ENCODE results near the gene CBARP. TPM values are rescaled to one million over a fixed set of nuclear protein-coding genes. Genes with fewer than 3 reads are reported as not detected.

Gene CBARP
- total and polyA plus RNA-seq, 2 of the 13 experiments (the other 11 are each of a cell fraction or from before 2014, with no cell fraction given) = 1.2 to 1.4 TPM

DNA sequence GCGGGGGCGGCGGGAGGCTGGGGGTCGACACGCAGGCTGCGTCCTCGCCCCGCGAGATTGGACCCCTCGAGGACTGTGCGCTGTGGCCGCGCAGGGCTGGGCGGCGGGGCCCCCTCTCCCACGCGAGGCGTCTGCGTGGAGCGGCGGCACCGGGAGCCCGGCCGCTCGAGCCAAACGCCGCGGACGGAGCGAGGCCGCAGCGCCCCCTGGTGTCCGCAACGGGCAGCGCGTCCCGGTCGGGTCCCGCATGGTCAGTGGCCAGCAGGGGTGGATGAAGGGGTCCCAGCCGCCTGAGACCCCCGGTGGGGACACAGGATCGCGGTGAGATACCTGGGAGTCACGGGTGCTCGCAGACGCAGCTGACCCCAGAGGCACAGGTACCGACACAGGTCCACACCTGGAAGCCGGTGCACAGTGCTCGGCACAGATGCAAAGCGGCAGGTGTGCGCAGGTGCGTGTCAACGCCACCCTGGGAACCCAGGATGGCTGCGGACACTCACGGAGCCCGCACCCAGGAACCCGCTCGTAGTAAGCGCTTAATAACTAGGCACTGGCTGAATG lies 29.2 kb upstream of the CBARP start (continued):
- TF ChIP-seq, protein P1, sequence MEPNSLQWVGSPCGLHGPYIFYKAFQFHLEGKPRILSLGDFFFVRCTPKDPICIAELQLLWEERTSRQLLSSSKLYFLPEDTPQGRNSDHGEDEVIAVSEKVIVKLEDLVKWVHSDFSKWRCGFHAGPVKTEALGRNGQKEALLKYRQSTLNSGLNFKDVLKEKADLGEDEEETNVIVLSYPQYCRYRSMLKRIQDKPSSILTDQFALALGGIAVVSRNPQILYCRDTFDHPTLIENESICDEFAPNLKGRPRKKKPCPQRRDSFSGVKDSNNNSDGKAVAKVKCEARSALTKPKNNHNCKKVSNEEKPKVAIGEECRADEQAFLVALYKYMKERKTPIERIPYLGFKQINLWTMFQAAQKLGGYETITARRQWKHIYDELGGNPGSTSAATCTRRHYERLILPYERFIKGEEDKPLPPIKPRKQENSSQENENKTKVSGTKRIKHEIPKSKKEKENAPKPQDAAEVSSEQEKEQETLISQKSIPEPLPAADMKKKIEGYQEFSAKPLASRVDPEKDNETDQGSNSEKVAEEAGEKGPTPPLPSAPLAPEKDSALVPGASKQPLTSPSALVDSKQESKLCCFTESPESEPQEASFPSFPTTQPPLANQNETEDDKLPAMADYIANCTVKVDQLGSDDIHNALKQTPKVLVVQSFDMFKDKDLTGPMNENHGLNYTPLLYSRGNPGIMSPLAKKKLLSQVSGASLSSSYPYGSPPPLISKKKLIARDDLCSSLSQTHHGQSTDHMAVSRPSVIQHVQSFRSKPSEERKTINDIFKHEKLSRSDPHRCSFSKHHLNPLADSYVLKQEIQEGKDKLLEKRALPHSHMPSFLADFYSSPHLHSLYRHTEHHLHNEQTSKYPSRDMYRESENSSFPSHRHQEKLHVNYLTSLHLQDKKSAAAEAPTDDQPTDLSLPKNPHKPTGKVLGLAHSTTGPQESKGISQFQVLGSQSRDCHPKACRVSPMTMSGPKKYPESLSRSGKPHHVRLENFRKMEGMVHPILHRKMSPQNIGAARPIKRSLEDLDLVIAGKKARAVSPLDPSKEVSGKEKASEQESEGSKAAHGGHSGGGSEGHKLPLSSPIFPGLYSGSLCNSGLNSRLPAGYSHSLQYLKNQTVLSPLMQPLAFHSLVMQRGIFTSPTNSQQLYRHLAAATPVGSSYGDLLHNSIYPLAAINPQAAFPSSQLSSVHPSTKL (CRISPR knock-in tag; IDR thresholded peaks at IDR 0.05) = no peak
- TF ChIP-seq ZSCAN29 (CRISPR knock-in tag; conservative IDR thresholded peaks at IDR 0.05) = no peak
- no peak for TF ChIP-seq JUNB (CRISPR knock-in tag; IDR thresholded peaks at IDR 0.05; ENCODE audit: borderline replicate concordance)
- no peak for TF ChIP-seq DMAP1 (CRISPR knock-in tag; IDR thresholded peaks at IDR 0.05)
- TF ChIP-seq BRCA1 (CRISPR knock-in tag; IDR thresholded peaks at IDR 0.05) = no peak
- no peak for TF ChIP-seq ZNF792 (CRISPR knock-in tag; IDR thresholded peaks at IDR 0.05)
- TF ChIP-seq, protein P2, sequence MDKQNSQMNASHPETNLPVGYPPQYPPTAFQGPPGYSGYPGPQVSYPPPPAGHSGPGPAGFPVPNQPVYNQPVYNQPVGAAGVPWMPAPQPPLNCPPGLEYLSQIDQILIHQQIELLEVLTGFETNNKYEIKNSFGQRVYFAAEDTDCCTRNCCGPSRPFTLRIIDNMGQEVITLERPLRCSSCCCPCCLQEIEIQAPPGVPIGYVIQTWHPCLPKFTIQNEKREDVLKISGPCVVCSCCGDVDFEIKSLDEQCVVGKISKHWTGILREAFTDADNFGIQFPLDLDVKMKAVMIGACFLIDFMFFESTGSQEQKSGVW (CRISPR knock-in tag; IDR thresholded peaks at IDR 0.05; ENCODE audit: borderline replicate concordance) = no peak
- TF ChIP-seq, protein P3, sequence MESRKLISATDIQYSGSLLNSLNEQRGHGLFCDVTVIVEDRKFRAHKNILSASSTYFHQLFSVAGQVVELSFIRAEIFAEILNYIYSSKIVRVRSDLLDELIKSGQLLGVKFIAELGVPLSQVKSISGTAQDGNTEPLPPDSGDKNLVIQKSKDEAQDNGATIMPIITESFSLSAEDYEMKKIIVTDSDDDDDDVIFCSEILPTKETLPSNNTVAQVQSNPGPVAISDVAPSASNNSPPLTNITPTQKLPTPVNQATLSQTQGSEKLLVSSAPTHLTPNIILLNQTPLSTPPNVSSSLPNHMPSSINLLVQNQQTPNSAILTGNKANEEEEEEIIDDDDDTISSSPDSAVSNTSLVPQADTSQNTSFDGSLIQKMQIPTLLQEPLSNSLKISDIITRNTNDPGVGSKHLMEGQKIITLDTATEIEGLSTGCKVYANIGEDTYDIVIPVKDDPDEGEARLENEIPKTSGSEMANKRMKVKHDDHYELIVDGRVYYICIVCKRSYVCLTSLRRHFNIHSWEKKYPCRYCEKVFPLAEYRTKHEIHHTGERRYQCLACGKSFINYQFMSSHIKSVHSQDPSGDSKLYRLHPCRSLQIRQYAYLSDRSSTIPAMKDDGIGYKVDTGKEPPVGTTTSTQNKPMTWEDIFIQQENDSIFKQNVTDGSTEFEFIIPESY (CRISPR knock-in tag; IDR thresholded peaks at IDR 0.05) = no peak; the same call in 1 of the 2 replicates
- TF ChIP-seq, protein P4, sequence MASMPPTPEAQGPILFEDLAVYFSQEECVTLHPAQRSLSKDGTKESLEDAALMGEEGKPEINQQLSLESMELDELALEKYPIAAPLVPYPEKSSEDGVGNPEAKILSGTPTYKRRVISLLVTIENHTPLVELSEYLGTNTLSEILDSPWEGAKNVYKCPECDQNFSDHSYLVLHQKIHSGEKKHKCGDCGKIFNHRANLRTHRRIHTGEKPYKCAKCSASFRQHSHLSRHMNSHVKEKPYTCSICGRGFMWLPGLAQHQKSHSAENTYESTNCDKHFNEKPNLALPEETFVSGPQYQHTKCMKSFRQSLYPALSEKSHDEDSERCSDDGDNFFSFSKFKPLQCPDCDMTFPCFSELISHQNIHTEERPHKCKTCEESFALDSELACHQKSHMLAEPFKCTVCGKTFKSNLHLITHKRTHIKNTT (CRISPR knock-in tag; IDR thresholded peaks at IDR 0.05) = no peak
- TF ChIP-seq, protein P5, sequence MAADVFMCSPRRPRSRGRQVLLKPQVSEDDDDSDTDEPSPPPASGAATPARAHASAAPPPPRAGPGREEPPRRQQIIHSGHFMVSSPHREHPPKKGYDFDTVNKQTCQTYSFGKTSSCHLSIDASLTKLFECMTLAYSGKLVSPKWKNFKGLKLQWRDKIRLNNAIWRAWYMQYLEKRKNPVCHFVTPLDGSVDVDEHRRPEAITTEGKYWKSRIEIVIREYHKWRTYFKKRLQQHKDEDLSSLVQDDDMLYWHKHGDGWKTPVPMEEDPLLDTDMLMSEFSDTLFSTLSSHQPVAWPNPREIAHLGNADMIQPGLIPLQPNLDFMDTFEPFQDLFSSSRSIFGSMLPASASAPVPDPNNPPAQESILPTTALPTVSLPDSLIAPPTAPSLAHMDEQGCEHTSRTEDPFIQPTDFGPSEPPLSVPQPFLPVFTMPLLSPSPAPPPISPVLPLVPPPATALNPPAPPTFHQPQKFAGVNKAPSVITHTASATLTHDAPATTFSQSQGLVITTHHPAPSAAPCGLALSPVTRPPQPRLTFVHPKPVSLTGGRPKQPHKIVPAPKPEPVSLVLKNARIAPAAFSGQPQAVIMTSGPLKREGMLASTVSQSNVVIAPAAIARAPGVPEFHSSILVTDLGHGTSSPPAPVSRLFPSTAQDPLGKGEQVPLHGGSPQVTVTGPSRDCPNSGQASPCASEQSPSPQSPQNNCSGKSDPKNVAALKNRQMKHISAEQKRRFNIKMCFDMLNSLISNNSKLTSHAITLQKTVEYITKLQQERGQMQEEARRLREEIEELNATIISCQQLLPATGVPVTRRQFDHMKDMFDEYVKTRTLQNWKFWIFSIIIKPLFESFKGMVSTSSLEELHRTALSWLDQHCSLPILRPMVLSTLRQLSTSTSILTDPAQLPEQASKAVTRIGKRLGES (CRISPR knock-in tag; IDR thresholded peaks at IDR 0.05; ENCODE audit: borderline replicate concordance) = no peak
- TF ChIP-seq YY1 (IDR thresholded peaks at IDR 0.05; ENCODE audit: insufficient read depth, insufficient replicate concordance, low read depth, low read length) = no peak
- TF ChIP-seq, protein P6, sequence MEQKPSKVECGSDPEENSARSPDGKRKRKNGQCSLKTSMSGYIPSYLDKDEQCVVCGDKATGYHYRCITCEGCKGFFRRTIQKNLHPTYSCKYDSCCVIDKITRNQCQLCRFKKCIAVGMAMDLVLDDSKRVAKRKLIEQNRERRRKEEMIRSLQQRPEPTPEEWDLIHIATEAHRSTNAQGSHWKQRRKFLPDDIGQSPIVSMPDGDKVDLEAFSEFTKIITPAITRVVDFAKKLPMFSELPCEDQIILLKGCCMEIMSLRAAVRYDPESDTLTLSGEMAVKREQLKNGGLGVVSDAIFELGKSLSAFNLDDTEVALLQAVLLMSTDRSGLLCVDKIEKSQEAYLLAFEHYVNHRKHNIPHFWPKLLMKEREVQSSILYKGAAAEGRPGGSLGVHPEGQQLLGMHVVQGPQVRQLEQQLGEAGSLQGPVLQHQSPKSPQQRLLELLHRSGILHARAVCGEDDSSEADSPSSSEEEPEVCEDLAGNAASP (CRISPR knock-in tag; IDR thresholded peaks at IDR 0.05; ENCODE audit: borderline replicate concordance) = peak; percentile 26; the same call in 1 of the 2 replicates
- TF ChIP-seq, protein P7, sequence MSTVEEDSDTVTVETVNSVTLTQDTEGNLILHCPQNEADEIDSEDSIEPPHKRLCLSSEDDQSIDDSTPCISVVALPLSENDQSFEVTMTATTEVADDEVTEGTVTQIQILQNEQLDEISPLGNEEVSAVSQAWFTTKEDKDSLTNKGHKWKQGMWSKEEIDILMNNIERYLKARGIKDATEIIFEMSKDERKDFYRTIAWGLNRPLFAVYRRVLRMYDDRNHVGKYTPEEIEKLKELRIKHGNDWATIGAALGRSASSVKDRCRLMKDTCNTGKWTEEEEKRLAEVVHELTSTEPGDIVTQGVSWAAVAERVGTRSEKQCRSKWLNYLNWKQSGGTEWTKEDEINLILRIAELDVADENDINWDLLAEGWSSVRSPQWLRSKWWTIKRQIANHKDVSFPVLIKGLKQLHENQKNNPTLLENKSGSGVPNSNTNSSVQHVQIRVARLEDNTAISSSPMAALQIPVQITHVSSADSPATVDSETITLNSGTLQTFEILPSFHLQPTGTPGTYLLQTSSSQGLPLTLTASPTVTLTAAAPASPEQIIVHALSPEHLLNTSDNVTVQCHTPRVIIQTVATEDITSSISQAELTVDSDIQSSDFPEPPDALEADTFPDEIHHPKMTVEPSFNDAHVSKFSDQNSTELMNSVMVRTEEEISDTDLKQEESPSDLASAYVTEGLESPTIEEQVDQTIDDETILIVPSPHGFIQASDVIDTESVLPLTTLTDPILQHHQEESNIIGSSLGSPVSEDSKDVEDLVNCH (CRISPR knock-in tag; IDR thresholded peaks at IDR 0.05) = no peak
- no peak for TF ChIP-seq ZNF446 (CRISPR knock-in tag; IDR thresholded peaks at IDR 0.05)
